Pancreas (tissue), 10 donors: ENCODE data around the gene GTF3C1. TPM values are rescaled to one million over a fixed set of nuclear protein-coding genes. Genes with fewer than 3 reads are reported as not detected.

Experiments used
- ATAC-seq, 4 donors: fragments of 200-7000 bp; cut with Tn5 transposase; one replicate each; pipeline versions ENCODE4 v1.8.0 to v1.9.1; 2020; ENCODE audit warnings: mild to moderate bottlenecking in 4 of 4, moderate library complexity in 4 of 4
- DNase-seq, 6 donors: peaks; one replicate each; pipeline ENCODE4 v3.0.0-alpha.2; 2020
- FAIRE-seq: peaks from 2 replicates; lab custom pipeline; 2012; peaks lifted over from hg19 to GRCh38; lab: Jason Lieb, UNC
- H3K27ac ChIP-seq, 4 donors: fragments of 200-600 bp; sonication (generic); 1 replicate in 3 of 4; 2 replicates in 1 of 4; pipeline versions ENCODE4 v1.5.0 to v1.8.0; 2020
- H3K27me3 ChIP-seq, 4 donors: fragments of 200-600 bp; one replicate each; pipeline ENCODE4 v1.8.0; 2021
- H3K36me3 ChIP-seq, 3 donors: fragments of 200-600 bp; sonication (generic) in 1 of 3; one replicate each; pipeline versions ENCODE4 v1.5.0 to v1.8.0; 2020 to 2021
- H3K4me1 ChIP-seq, 3 donors: fragments of 200-600 bp; one replicate each; pipeline ENCODE4 v1.8.0; 2021
- H3K4me3 ChIP-seq, 4 donors: fragments of 200-600 bp; sonication (generic) in 2 of 4; one replicate each; pipeline versions ENCODE4 v1.5.0 to v1.8.0; 2020 to 2021
- H3K9me3 ChIP-seq, 4 donors: fragments of 200-600 bp; one replicate each; pipeline ENCODE4 v1.8.0; 2021
- WGBS, 2 donors: extraction: QIAGEN DNeasy Blood & Tissue Kit; methylation state at CpG; one replicate each; pipeline ENCODE4 v1.1.7; 2013; 5-methylcytosine and 5-hydroxymethylcytosine counted together
- intact Hi-C, 3 donors: fragments of 100-400 bp; cut with DNase I; formaldehyde crosslinking; loops; one replicate each; pipeline versions ENCODE4 v1.11.1 to v1.14.2; 2022
- polyA plus RNA-seq, 2 donors: library from polyadenylated mRNA; stranded (reverse); fragments of 200-250 nt; gene quantifications; one replicate each; pipeline ENCODE4 v1.2.3, GENCODE V29; 2013
- total RNA-seq, 6 donors: library from RNA; stranded (reverse); fragmentation: NEBNext Ultra II Directional in 4 of 6; extraction: Animal tissue kit (Norgen Biotek cat#: 25700) in 4 of 6; gene quantifications; one replicate each; pipeline versions ENCODE4 v1.2.1 to v1.2.4, GENCODE V29; 2021 to 2023
- TF ChIP-seq, protein P1 (sequence below), 4 donors: fragments of 200-600 bp; sonication (generic) in 3 of 4; IDR thresholded peaks; one replicate each; pipeline versions ENCODE4 v1.5.0 to v1.8.0; 2021; ENCODE audit warnings: antibody characterized with exemption in 4 of 4
- donor health status: healthy with polysubstance abuse.
- donor health status: DM: no; HTN: no; CAD: no; lungs with moderate emphysema.
- donor health status: DM: no; HTN: no; CAD: no.
- donor health status: control.
- donor health status: control.
- donor health status: Bipolar disorder and iron deficiency.
- donor health status: DM: yes; HTN: yes; CAD: no.
- donor health status: DM: no; HTN: no; CAD: no.
- donor health status: DM: no; HTN: no; CAD: no.
- donor health status: DM: yes; HTN: yes; CAD: no.

The GTF3C1 gene
- total and polyA plus RNA-seq, 8 donors, result 31.5 to 113 (median 43.8) TPM

DNA sequence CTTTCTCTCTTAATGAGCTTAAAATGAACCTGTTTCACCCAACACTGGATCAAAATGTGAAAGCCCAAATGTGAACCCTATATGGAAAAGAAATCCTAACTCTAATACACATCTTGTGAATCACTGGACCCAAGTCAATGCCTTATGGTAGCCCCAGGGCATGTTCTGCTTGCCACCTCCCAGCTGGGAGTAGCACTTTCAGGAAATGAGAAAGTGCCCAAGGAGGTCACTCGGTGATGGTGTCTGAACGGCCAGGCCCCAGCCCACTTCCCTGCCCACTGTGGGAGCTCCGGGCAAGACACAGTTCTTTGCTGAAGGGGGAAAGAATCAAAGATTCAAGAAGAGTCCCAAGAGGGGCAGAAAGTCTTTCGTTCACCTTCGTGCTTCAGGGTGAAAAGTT is 46.1 kb downstream of the GTF3C1 start:
- Histone ChIP-seq H3K4me1 (no peaks in the 10 kb centered on the region), H3K36me3 (peaks cover 17 to 96% (median 62%) of the 10 kb centered on the region in 3 donors), H3K27ac (no peak overlapping the region), H3K9me3 (no peaks in the 10 kb centered on the region), H3K4me3 (no peak overlapping the region), H3K27me3 (no peaks in the 10 kb centered on the region)
- FAIRE-seq (no peak), ATAC-seq (no peak), DNase-seq (no peak)
- TF ChIP-seq, protein P1, sequence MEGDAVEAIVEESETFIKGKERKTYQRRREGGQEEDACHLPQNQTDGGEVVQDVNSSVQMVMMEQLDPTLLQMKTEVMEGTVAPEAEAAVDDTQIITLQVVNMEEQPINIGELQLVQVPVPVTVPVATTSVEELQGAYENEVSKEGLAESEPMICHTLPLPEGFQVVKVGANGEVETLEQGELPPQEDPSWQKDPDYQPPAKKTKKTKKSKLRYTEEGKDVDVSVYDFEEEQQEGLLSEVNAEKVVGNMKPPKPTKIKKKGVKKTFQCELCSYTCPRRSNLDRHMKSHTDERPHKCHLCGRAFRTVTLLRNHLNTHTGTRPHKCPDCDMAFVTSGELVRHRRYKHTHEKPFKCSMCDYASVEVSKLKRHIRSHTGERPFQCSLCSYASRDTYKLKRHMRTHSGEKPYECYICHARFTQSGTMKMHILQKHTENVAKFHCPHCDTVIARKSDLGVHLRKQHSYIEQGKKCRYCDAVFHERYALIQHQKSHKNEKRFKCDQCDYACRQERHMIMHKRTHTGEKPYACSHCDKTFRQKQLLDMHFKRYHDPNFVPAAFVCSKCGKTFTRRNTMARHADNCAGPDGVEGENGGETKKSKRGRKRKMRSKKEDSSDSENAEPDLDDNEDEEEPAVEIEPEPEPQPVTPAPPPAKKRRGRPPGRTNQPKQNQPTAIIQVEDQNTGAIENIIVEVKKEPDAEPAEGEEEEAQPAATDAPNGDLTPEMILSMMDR (IDR thresholded peaks at IDR 0.05), result no peak
- 82 to 93% methylated on average over 5 of the region's 5 CpGs for WGBS, 2 donors
- intact Hi-C loops, result no loop called here

DNA sequence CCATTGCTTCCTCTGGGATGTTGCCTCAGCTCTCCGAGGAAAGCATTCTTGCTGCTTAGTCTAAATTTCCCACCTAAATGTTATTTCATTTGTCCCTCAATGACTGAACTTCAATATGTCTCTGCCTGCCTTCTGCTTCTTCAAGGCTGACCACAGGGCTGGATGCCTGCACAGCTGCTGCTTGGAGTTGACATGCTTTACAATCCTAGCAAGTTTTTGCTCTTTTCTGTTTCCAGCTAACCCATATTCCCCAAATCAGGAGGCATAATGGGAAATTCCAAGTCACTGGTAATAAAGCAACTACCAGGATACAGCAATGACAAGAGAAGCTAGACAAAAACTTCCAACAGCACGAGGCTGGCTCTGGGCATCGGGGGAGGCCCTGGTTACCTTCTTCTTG is 48.9 kb downstream of the GTF3C1 start:
- H3K36me3 ChIP-seq, result peaks cover 17 to 97% (median 59%) of the 10 kb centered on the region in 3 donors
- intact Hi-C loops, result no loop called here
- no peak overlapping the region for H3K4me3 ChIP-seq
- 89 to 93% methylated on average over 3 of the region's 3 CpGs for WGBS, 2 donors
- no peak for FAIRE-seq
- H3K27me3 ChIP-seq, result no peaks in the 10 kb centered on the region
- DNase-seq, result no peak
- H3K9me3 ChIP-seq, result no peaks in the 10 kb centered on the region
- no peak overlapping the region for H3K27ac ChIP-seq
- TF ChIP-seq, protein P1 (IDR thresholded peaks at IDR 0.05), result no peak
- H3K4me1 ChIP-seq, result no peaks in the 10 kb centered on the region
- ATAC-seq, result no peak

DNA sequence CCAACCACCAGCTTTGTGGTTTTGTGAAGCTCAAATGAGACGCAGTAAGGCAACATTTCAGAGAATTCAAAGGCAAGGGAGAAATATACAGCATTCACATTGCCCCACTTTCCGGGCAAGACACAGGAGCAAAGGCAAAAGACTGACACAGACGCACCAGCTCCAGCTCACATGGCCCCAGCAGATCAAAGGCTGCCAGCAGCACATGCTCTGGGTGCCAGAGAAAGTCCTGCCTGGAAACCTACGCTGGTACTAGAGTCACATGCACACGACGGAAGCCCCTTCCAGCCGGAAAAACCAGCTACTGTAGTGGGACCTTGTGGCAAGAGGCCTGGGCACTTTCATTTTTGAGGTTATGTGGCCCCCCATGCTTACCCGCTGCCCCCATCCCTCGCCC is 50.1 kb downstream of the GTF3C1 start:
- Histone ChIP-seq H3K4me3 (no peak overlapping the region), H3K27ac (no peak overlapping the region), H3K36me3 (peaks cover 13 to 95% (median 52%) of the 10 kb centered on the region in 3 donors), H3K4me1 (no peaks in the 10 kb centered on the region), H3K27me3 (no peaks in the 10 kb centered on the region), H3K9me3 (no peaks in the 10 kb centered on the region)
- FAIRE-seq (no peak), DNase-seq (no peak), ATAC-seq (peak in 2 of 4 donors; percentile 18 to 31)
- intact Hi-C loops, result no loop called here
- TF ChIP-seq, protein P1 (IDR thresholded peaks at IDR 0.05), result no peak
- WGBS, 2 donors, result 92 to 93% methylated on average over 9 of the region's 9 CpGs

DNA sequence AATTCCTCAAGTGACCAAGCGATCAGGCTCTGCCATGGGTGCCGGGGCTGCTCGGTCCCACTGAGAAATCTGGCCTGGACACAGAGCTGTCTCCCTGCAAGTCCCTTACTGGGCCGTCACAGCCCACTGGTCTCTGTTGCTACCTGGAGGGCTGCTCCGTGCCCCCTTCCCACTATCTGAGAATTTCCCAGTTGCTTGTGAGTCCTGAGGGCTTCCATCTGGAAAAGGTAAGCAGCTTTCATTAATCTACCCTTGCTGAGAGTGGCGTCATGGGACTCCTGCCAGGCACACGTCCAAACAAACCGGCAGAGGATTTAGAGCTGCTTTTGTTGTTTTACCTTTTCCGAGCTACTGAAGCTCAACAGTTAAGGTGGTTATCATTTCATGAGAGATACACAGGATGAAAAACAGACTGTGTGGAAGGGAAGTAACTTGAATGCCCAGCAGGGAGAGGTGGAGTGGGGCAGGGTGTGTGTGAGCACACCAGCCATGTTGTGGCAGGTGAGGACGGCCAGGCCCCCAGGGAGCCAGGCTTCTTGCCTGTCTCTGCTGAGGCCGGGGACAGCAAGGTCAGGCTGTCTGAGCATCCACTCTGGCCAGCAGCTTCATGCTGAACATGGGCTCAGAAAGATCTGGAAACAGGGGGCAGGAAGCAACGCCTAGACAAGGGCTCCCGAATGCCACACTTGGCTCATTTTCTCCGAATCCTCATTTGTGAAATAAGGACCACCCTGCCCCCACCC is 50.6 kb downstream of the GTF3C1 start:
- H3K36me3 ChIP-seq, result peaks cover 13 to 95% (median 52%) of the 10 kb centered on the region in 3 donors
- DNase-seq (no peak), ATAC-seq (peak in 2 of 4 donors; percentile 37 to 46), FAIRE-seq (no peak)
- H3K4me1 ChIP-seq, result no peaks in the 10 kb centered on the region
- H3K9me3 ChIP-seq, result no peaks in the 10 kb centered on the region
- TF ChIP-seq, protein P1 (IDR thresholded peaks at IDR 0.05), result no peak
- no peak overlapping the region for H3K4me3 ChIP-seq
- intact Hi-C loops, result no loop called here
- WGBS, 2 donors, result 87 to 88% methylated on average over 14 of the region's 14 CpGs
- H3K27ac ChIP-seq, result no peak overlapping the region
- H3K27me3 ChIP-seq, result no peaks in the 10 kb centered on the region
